Measurements from ENCODE around the gene OR8B12. TPM values are rescaled to one million over a fixed set of nuclear protein-coding genes. Genes with fewer than 3 reads are reported as not detected.
A peak's percentile ranks its signal among the peaks of the same experiment; 100 is the strongest.

OR8B12 gene
- total RNA-seq, 1 donor from 2014 or later: not detected

- no peak for TF ChIP-seq CTCF (IDR thresholded peaks at IDR 0.05; ENCODE audit: unreplicated experiment)
- DNase-seq (ENCODE audit: low spot score): no peak
These were observed 309 bp downstream of the OR8B12 start for GRCh38 chr11:124543145-124543544.

GRCh38 chr11:124541204-124541603, 2.2 kb downstream of the OR8B12 start:
- DNase-seq (ENCODE audit: low spot score): no peak
- no peak for TF ChIP-seq CTCF (IDR thresholded peaks at IDR 0.05; ENCODE audit: unreplicated experiment)
- H3K4me3 Mint-ChIP-seq (ENCODE audit: unreplicated experiment): no peak overlapping the region
- no peaks in the 10 kb centered on the region for H3K9me3 Mint-ChIP-seq (ENCODE audit: unreplicated experiment)
- H3K36me3 Mint-ChIP-seq (ENCODE audit: low read depth, unreplicated experiment): peaks cover 3% of the 10 kb centered on the region
- no peaks in the 10 kb centered on the region for H3K27me3 Mint-ChIP-seq (ENCODE audit: unreplicated experiment)
- peaks cover 13% of the 10 kb centered on the region for H3K4me1 Mint-ChIP-seq (ENCODE audit: unreplicated experiment)
- H3K27ac Mint-ChIP-seq (ENCODE audit: unreplicated experiment): no peak overlapping the region

More at GRCh38 chr11:124543145-124543544, 309 bp downstream of the OR8B12 start:
- no peak overlapping the region for H3K27ac Mint-ChIP-seq (ENCODE audit: unreplicated experiment)
- H3K4me1 Mint-ChIP-seq (ENCODE audit: unreplicated experiment): peaks cover 9% of the 10 kb centered on the region
- no peak overlapping the region for H3K4me3 Mint-ChIP-seq (ENCODE audit: unreplicated experiment)
- H3K36me3 Mint-ChIP-seq (ENCODE audit: low read depth, unreplicated experiment): no peaks in the 10 kb centered on the region
- H3K27me3 Mint-ChIP-seq (ENCODE audit: unreplicated experiment): no peaks in the 10 kb centered on the region
- no peaks in the 10 kb centered on the region for H3K9me3 Mint-ChIP-seq (ENCODE audit: unreplicated experiment)

GRCh38 chr11:124538019-124538418, 5.4 kb downstream of the OR8B12 start:
- no peak for DNase-seq (ENCODE audit: low spot score)
- peaks cover 14% of the 10 kb centered on the region for H3K4me1 Mint-ChIP-seq (ENCODE audit: unreplicated experiment)
- H3K9me3 Mint-ChIP-seq (ENCODE audit: unreplicated experiment): no peaks in the 10 kb centered on the region
- H3K36me3 Mint-ChIP-seq (ENCODE audit: low read depth, unreplicated experiment): peaks cover 3% of the 10 kb centered on the region
- no peak for TF ChIP-seq CTCF (IDR thresholded peaks at IDR 0.05; ENCODE audit: unreplicated experiment)
- no peaks in the 10 kb centered on the region for H3K27me3 Mint-ChIP-seq (ENCODE audit: unreplicated experiment)
- H3K4me3 Mint-ChIP-seq (ENCODE audit: unreplicated experiment): no peak overlapping the region
- H3K27ac Mint-ChIP-seq (ENCODE audit: unreplicated experiment): no peak overlapping the region

GRCh38 chr11:124536520-124536919, 6.9 kb downstream of the OR8B12 start:
- no peak for TF ChIP-seq CTCF (IDR thresholded peaks at IDR 0.05; ENCODE audit: unreplicated experiment)
- no peak overlapping the region for H3K4me3 Mint-ChIP-seq (ENCODE audit: unreplicated experiment)
- no peaks in the 10 kb centered on the region for H3K27me3 Mint-ChIP-seq (ENCODE audit: unreplicated experiment)
- H3K9me3 Mint-ChIP-seq (ENCODE audit: unreplicated experiment): no peaks in the 10 kb centered on the region
- H3K27ac Mint-ChIP-seq (ENCODE audit: unreplicated experiment): no peak overlapping the region
- H3K4me1 Mint-ChIP-seq (ENCODE audit: unreplicated experiment): peaks cover 14% of the 10 kb centered on the region
- H3K36me3 Mint-ChIP-seq (ENCODE audit: low read depth, unreplicated experiment): peaks cover 3% of the 10 kb centered on the region
- no peak for DNase-seq (ENCODE audit: low spot score)

- H3K27ac Mint-ChIP-seq (ENCODE audit: unreplicated experiment): peak overlapping the region; percentile 34
- H3K9me3 Mint-ChIP-seq (ENCODE audit: unreplicated experiment): no peaks in the 10 kb centered on the region
- TF ChIP-seq CTCF (IDR thresholded peaks at IDR 0.05; ENCODE audit: unreplicated experiment): no peak
- H3K36me3 Mint-ChIP-seq (ENCODE audit: low read depth, unreplicated experiment): peaks cover 3% of the 10 kb centered on the region
- peaks cover 14% of the 10 kb centered on the region for H3K4me1 Mint-ChIP-seq (ENCODE audit: unreplicated experiment)
- no peak for DNase-seq (ENCODE audit: low spot score)
- no peaks in the 10 kb centered on the region for H3K27me3 Mint-ChIP-seq (ENCODE audit: unreplicated experiment)
- no peak overlapping the region for H3K4me3 Mint-ChIP-seq (ENCODE audit: unreplicated experiment)
These were observed 7.8 kb downstream of the OR8B12 start for GRCh38 chr11:124535552-124536232.

Data from endothelial cell (in vitro differentiated cells).